ENCODE data around the gene PTGER2. TPM values are rescaled to one million over a fixed set of nuclear protein-coding genes. Genes with fewer than 3 reads are reported as not detected.
A peak's percentile ranks its signal among the peaks of the same experiment; 100 is the strongest.

The PTGER2 gene
- total RNA-seq, 2 donors from 2014 or later = not detected

GRCh38 chr14:52312931-52313355, 1.2 kb upstream of the PTGER2 start:
- no peak for DNase-seq
- no peak overlapping the region for H3K4me3 Mint-ChIP-seq
- WGBS, 2 experiments (ENCODE audit: insufficient coverage in 1 of 2, insufficient read length in 1 of 2) = 78 to 86% methylated on average over 4 to 5 of the region's 5 CpGs
- peaks cover 12% of the 10 kb centered on the region for H3K4me1 Mint-ChIP-seq
- no peak overlapping the region for H3K27ac Mint-ChIP-seq
- Histone ChIP-seq H3K36me3 (ENCODE audit: control insufficient read depth, insufficient read depth, low read length) (no peaks in the 10 kb centered on the region), H3K9ac (ENCODE audit: extremely low read depth, low read length, poor library complexity, severe bottlenecking) (no peak overlapping the region), H3K9me3 (ENCODE audit: control insufficient read depth, low read length) (no peaks in the 10 kb centered on the region), H3K4me3 (ENCODE audit: low read length) (no peak overlapping the region), H3K27me3 (ENCODE audit: control insufficient read depth, insufficient read depth, low read length, poor library complexity, severe bottlenecking) (peaks cover 87% of the 10 kb centered on the region), H3K4me1 (ENCODE audit: control insufficient read depth, insufficient read depth, low read length) (no peaks in the 10 kb centered on the region), H3K27ac (ENCODE audit: low read depth, low read length) (no peak overlapping the region)
- H3K36me3 Mint-ChIP-seq (ENCODE audit: low read depth) = no peaks in the 10 kb centered on the region
- no peaks in the 10 kb centered on the region for H3K9me3 Mint-ChIP-seq
- TF ChIP-seq, protein P1, sequence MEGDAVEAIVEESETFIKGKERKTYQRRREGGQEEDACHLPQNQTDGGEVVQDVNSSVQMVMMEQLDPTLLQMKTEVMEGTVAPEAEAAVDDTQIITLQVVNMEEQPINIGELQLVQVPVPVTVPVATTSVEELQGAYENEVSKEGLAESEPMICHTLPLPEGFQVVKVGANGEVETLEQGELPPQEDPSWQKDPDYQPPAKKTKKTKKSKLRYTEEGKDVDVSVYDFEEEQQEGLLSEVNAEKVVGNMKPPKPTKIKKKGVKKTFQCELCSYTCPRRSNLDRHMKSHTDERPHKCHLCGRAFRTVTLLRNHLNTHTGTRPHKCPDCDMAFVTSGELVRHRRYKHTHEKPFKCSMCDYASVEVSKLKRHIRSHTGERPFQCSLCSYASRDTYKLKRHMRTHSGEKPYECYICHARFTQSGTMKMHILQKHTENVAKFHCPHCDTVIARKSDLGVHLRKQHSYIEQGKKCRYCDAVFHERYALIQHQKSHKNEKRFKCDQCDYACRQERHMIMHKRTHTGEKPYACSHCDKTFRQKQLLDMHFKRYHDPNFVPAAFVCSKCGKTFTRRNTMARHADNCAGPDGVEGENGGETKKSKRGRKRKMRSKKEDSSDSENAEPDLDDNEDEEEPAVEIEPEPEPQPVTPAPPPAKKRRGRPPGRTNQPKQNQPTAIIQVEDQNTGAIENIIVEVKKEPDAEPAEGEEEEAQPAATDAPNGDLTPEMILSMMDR (conservative IDR thresholded peaks at IDR 0.05) = no peak
- peaks cover 73% of the 10 kb centered on the region for H3K27me3 Mint-ChIP-seq (ENCODE audit: insufficient read depth)

GRCh38 chr14:52313462-52313861, 650 bp upstream of the PTGER2 start:
- no peak overlapping the region for H3K9ac ChIP-seq (ENCODE audit: extremely low read depth, low read length, poor library complexity, severe bottlenecking)
- H3K27me3 Mint-ChIP-seq (ENCODE audit: insufficient read depth) = peaks cover 77% of the 10 kb centered on the region
- H3K4me1 ChIP-seq (ENCODE audit: control insufficient read depth, insufficient read depth, low read length) = no peaks in the 10 kb centered on the region
- no peak for DNase-seq
- H3K27ac ChIP-seq (ENCODE audit: low read depth, low read length) = no peak overlapping the region
- H3K4me1 Mint-ChIP-seq = peaks cover 12% of the 10 kb centered on the region
- peak overlapping the region; percentile 80 for H3K4me3 ChIP-seq (ENCODE audit: low read length)
- peaks cover 84% of the 10 kb centered on the region for H3K27me3 ChIP-seq (ENCODE audit: control insufficient read depth, insufficient read depth, low read length, poor library complexity, severe bottlenecking)
- no peak overlapping the region for H3K27ac Mint-ChIP-seq
- peak overlapping the region; percentile 61 for H3K4me3 Mint-ChIP-seq
- H3K36me3 Mint-ChIP-seq (ENCODE audit: low read depth) = no peaks in the 10 kb centered on the region
- no peaks in the 10 kb centered on the region for H3K9me3 Mint-ChIP-seq
- H3K9me3 ChIP-seq (ENCODE audit: control insufficient read depth, low read length) = no peaks in the 10 kb centered on the region
- 67 to 74% methylated on average over 5 to 10 of the region's 10 CpGs for WGBS, 2 experiments (ENCODE audit: insufficient coverage in 1 of 2, insufficient read length in 1 of 2)
- H3K36me3 ChIP-seq (ENCODE audit: control insufficient read depth, insufficient read depth, low read length) = no peaks in the 10 kb centered on the region
- TF ChIP-seq, protein P1 (conservative IDR thresholded peaks at IDR 0.05) = no peak

DNA sequence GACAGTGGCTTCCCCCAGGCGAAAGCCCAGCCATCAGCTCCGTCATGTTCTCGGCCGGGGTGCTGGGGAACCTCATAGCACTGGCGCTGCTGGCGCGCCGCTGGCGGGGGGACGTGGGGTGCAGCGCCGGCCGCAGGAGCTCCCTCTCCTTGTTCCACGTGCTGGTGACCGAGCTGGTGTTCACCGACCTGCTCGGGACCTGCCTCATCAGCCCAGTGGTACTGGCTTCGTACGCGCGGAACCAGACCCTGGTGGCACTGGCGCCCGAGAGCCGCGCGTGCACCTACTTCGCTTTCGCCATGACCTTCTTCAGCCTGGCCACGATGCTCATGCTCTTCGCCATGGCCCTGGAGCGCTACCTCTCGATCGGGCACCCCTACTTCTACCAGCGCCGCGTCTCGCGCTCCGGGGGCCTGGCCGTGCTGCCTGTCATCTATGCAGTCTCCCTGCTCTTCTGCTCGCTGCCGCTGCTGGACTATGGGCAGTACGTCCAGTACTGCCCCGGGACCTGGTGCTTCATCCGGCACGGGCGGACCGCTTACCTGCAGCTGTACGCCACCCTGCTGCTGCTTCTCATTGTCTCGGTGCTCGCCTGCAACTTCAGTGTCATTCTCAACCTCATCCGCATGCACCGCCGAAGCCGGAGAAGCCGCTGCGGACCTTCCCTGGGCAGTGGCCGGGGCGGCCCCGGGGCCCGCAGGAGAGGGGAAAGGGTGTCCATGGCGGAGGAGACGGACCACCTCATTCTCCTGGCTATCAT, 663 bp downstream of the PTGER2 start:
- H3K9me3 Mint-ChIP-seq = no peaks in the 10 kb centered on the region
- no peaks in the 10 kb centered on the region for H3K9me3 ChIP-seq (ENCODE audit: control insufficient read depth, low read length)
- no peak overlapping the region for H3K27ac Mint-ChIP-seq
- peaks cover 79% of the 10 kb centered on the region for H3K27me3 ChIP-seq (ENCODE audit: control insufficient read depth, insufficient read depth, low read length, poor library complexity, severe bottlenecking)
- no peak overlapping the region for H3K27ac ChIP-seq (ENCODE audit: low read depth, low read length)
- H3K9ac ChIP-seq (ENCODE audit: extremely low read depth, low read length, poor library complexity, severe bottlenecking) = no peak overlapping the region
- peak; percentile 79 for DNase-seq
- no peaks in the 10 kb centered on the region for H3K36me3 Mint-ChIP-seq (ENCODE audit: low read depth)
- TF ChIP-seq, protein P1 (conservative IDR thresholded peaks at IDR 0.05) = no peak
- H3K4me3 ChIP-seq (ENCODE audit: low read length) = peak overlapping the region; percentile 80
- peaks cover 12% of the 10 kb centered on the region for H3K4me1 Mint-ChIP-seq
- 3 to 6% methylated on average over 13 to 63 of the region's 63 CpGs for WGBS, 2 experiments (ENCODE audit: insufficient coverage in 1 of 2, insufficient read length in 1 of 2)
- H3K4me1 ChIP-seq (ENCODE audit: control insufficient read depth, insufficient read depth, low read length) = no peaks in the 10 kb centered on the region
- peak overlapping the region; percentile 61 for H3K4me3 Mint-ChIP-seq
- peaks cover 75% of the 10 kb centered on the region for H3K27me3 Mint-ChIP-seq (ENCODE audit: insufficient read depth)
- H3K36me3 ChIP-seq (ENCODE audit: control insufficient read depth, insufficient read depth, low read length) = no peaks in the 10 kb centered on the region
